AG04450 (cell line): ENCODE data around the gene NRIP1. TPM values are rescaled to one million over a fixed set of nuclear protein-coding genes. Genes with fewer than 3 reads are reported as not detected.

ENCODE experiments used
- CTCF ChIA-PET: fragments of 300-600, 350-600 bp; formaldehyde crosslinking; extraction: SDS; loops from one replicate; lab custom pipeline; 2022; ENCODE audit warnings: antibody characterized with exemption, inconsistent platforms; lab: Charles Lee
- POLR2A ChIA-PET: fragments of 350-600 bp; formaldehyde crosslinking; extraction: SDS; loops from one replicate; lab custom pipeline; 2021; ENCODE audit warnings: antibody characterized with exemption, inconsistent platforms; lab: Yijun Ruan, JAX
- DNase-seq: peaks from one replicate; pipeline ENCODE4 v3.0.0-alpha.2; 2011; ENCODE audit warnings: low read depth, low spot score
- H3K27ac ChIP-seq: one replicate; pipeline ENCODE4 v1.5.1; 2012; ENCODE audit warnings: low read depth, low read length, control low read depth
- H3K27me3 ChIP-seq: one replicate; pipeline ENCODE4 v1.6.0; 2012; ENCODE audit warnings: low read length; ENCODE audit not compliant: control insufficient read depth, insufficient read depth
- H3K4me3 ChIP-seq: 2 replicates; pipeline ENCODE4 v1.5.1; 2011; ENCODE audit warnings: mild to moderate bottlenecking, low read depth, low read length, control low read depth
- H3K9me3 ChIP-seq: 2 replicates; pipeline ENCODE4 v1.5.1; 2012; ENCODE audit warnings: low read length; ENCODE audit not compliant: control insufficient read depth, insufficient read depth
- polyA plus RNA-seq: library from polyadenylated mRNA; depleted of rRNA; stranded (reverse); fragments of >200 nt; gene quantifications from 2 replicates; pipeline ENCODE4 v1.2.3, GENCODE V29; 2011
- TF ChIP-seq, protein P1 (sequence below): IDR thresholded peaks from 2 replicates; pipeline ENCODE4 v1.5.1; 2011; ENCODE audit warnings: low read depth, low read length, control low read depth, inconsistent platforms

The NRIP1 gene
- polyA plus RNA-seq, 1 experiment = 22.6 TPM

DNA sequence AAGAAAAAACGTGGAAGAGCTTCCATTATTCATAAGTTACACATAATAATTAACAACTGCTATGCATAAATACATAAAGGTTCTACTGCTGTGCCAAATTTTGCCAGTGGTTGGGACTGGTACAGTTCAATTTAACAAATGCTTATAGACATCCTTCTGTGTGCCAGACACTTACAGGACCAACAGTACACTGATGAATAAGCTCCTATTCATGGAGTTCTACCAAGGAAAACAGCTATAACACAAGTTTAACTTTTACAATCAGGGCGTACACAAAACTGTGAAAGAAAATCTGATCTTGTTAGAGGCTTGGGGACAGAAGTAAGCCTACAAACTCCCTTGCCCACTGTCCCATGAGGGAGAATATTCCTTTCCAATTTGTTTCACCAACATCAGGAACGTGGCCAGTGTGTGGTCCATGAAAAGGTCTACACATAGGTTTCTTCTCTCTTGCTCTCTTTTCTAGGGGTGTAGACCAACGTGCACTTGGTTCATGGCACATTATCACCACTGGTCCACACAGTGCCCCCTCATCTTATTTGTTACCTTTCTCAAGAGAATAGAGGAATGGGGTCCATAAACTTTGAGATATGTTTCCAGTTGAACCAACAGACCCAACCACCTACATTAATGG is 10.1 kb downstream of the NRIP1 start:
- ChIA-PET POLR2A (no interaction called here), CTCF (no interaction called here)
- Histone ChIP-seq H3K4me3 (no peak overlapping the region), H3K27me3 (no peaks in the 10 kb centered on the region), H3K9me3 (no peaks in the 10 kb centered on the region), H3K27ac (no peak overlapping the region)
- TF ChIP-seq, protein P1, sequence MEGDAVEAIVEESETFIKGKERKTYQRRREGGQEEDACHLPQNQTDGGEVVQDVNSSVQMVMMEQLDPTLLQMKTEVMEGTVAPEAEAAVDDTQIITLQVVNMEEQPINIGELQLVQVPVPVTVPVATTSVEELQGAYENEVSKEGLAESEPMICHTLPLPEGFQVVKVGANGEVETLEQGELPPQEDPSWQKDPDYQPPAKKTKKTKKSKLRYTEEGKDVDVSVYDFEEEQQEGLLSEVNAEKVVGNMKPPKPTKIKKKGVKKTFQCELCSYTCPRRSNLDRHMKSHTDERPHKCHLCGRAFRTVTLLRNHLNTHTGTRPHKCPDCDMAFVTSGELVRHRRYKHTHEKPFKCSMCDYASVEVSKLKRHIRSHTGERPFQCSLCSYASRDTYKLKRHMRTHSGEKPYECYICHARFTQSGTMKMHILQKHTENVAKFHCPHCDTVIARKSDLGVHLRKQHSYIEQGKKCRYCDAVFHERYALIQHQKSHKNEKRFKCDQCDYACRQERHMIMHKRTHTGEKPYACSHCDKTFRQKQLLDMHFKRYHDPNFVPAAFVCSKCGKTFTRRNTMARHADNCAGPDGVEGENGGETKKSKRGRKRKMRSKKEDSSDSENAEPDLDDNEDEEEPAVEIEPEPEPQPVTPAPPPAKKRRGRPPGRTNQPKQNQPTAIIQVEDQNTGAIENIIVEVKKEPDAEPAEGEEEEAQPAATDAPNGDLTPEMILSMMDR = no peak
- no peak for DNase-seq

DNA sequence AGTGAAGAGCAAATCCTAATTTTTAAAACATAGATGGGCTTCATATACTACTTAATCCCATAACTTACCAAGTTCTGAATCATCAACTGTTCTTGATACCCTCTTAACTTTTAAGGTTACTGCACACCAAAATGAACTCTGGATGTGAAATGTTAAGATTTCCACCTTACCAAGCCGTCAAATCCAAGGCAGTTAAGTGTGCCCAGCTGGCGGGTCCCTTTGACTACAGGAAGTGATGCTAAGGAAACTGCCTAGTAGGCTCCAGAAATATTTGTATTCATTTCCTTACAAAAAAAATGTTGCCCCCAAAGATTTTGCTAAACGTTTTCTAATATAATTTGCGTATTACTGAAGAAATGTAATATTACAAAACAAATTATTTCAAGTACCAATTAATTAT is 10.7 kb downstream of the NRIP1 start:
- H3K4me3 ChIP-seq = no peak overlapping the region
- no peaks in the 10 kb centered on the region for H3K9me3 ChIP-seq
- no peaks in the 10 kb centered on the region for H3K27me3 ChIP-seq
- ChIA-PET POLR2A (no interaction called here), CTCF (interaction anchor here (1.3 kb wide), 1 partner anchor 190 kb away, joined by 4 read pairs; no protein-coding TSS in a partner anchor)
- H3K27ac ChIP-seq = no peak overlapping the region
- TF ChIP-seq, protein P1 = no peak
- DNase-seq = no peak

DNA sequence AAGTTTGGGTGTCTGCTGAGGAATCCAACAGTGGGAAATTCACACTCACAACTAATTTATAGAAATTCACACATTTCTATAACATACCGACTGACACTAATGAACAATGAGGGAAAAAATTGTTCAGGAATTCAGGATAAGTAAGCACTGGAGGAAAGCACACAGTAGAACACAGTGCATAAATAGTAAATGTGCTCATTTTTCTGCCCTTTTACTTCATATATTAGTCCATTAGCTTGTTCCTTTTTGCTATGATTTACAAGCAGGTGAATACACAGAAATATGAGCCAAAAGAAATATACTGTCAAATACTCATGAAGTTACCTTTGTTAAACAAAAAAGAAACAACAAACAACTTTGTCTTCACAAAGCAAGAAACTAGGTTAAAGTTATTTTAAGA is 11.3 kb downstream of the NRIP1 start:
- TF ChIP-seq, protein P1 = no peak
- CTCF ChIA-PET = interaction anchor here (1.3 kb wide), 1 partner anchor 189 kb away, joined by 4 read pairs; no protein-coding TSS in a partner anchor
- POLR2A ChIA-PET = no interaction called here

GRCh38 chr21:15052459-15052763 is 12.4 kb downstream of the NRIP1 start:
- Histone ChIP-seq H3K27me3 (no peaks in the 10 kb centered on the region), H3K27ac (no peak overlapping the region), H3K9me3 (no peaks in the 10 kb centered on the region), H3K4me3 (no peak overlapping the region)
- ChIA-PET CTCF (no interaction called here), POLR2A (no interaction called here)
- no peak for DNase-seq
- TF ChIP-seq, protein P1 = no peak

More for the DNA sequence above, 11.3 kb downstream of the NRIP1 start:
- Histone ChIP-seq H3K4me3 (no peak overlapping the region), H3K27ac (no peak overlapping the region), H3K27me3 (no peaks in the 10 kb centered on the region), H3K9me3 (no peaks in the 10 kb centered on the region)
- no peak for DNase-seq

- H3K9me3 ChIP-seq = peaks cover 4% of the 10 kb centered on the region; the same call in 1 of the 2 replicates
- no peaks in the 10 kb centered on the region for H3K27me3 ChIP-seq
- H3K4me3 ChIP-seq = no peak overlapping the region
- no peak overlapping the region for H3K27ac ChIP-seq
- DNase-seq = no peak
- CTCF ChIA-PET = no interaction called here
- POLR2A ChIA-PET = no interaction called here
- TF ChIP-seq, protein P1 = no peak
Measured at GRCh38 chr21:15051644-15052458, 12.9 kb downstream of the NRIP1 start.
